Stimulated activated CD8-positive, alpha-beta memory T cell treated with anti-CD3 and anti-CD28 coated beads, Interleukin-12 subunit alpha, Interleukin-12 subunit beta, amount 100 ng/mL, for 1 hour (primary cell): ENCODE data around the gene PRRT4.

Experiments used
- DNase-seq: peaks from one replicate; pipeline ENCODE4 v3.0.0-alpha.2; 2020; ENCODE audit warnings: low read depth

Gene PRRT4

DNA sequence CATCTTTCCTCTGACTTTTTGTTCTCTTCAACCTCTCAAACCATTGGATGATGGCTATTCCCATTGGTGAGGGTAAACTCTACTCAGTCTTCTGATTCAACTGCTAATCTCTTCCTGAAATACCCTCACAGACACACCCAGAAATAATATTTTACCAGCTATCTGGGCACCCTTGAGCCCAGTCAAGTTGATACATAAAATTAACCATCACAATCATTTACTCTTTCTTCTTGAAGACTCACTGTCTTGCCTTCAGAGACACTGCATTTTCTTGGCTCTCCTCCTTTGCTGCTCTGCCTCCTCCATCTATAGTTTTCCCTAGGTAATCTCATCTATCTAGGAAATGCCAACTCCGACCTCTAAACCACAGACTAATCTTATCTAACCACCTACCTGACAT, 12.6 kb upstream of the PRRT4 start:
- DNase-seq: no peak

DNA sequence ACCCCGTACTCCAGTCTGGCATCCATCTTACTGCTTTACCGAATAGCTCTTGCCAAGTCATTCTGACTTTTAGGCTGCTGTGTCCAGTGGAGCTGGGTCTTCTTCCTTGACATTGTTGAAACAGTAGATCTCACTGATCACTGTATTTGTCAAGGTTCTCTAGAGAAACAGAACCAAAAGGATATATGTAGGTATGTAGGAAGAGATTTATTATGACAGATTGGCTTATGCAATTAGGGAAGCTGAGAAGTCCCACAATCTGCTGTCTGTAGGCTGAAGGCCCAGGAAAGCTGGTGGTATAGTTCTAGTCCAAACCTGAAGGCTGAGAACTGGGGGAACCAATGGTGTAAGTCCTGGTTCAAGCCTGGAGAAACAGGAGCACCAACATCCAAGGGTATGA, 12.1 kb upstream of the PRRT4 start:
- DNase-seq: no peak

DNA sequence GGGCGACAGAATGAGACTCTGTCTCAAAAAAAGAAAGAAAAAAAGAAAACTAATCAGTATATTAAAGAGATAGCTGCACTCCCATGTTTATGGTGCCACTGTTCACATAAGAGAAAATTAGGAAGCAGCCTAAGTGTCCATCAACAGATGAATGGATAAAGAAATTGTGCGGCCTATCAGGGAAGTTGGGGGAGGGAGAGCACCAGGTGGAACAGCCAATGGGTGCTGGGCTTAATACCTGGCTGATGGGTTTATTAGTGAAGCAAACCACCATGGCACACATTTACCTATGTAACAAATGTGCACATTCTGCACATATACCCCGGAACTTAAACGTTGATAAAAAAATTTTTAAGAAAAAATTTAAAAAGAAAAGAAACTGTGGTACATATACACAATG, 9.0 kb upstream of the PRRT4 start:
- DNase-seq: no peak

DNA sequence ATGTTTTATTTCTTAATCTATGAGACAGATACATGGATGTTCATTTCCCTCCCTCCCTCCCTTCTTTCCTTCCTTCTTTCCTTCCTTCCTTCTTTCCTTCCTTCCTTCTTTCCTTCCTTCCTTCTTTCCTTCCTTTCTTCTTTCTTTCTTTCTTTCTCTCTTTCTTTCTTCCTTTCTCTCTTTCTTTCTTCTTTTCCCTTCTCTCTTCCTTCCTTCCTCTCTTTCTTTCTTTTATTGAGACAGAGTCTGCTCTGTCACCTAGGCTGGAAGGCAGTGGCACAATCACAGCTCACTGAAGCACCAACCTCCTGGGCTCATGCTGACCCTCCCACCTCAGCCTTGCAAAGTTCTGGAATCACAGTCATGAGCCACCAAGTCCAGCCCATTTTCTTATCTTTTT, 5.5 kb upstream of the PRRT4 start:
- no peak for DNase-seq

DNA sequence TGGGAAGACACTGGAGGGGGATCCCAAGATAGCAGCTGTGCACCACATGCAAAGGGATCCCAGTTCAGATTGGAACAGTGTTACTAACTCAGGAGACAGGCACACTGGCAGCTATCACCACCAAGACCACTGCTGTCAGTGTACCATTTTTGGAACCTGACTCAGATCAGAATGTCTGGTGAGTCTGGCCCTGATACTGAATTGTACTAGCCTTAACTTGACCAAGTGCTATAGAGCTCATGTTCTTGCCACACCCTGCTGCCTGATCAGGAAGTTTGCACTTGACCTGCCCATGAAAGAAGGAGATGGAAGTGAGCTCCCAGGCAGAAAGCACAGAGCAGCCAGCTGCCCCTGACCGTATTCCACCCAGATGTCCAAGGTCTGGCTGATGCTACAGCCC, 4.8 kb upstream of the PRRT4 start:
- DNase-seq: no peak

DNA sequence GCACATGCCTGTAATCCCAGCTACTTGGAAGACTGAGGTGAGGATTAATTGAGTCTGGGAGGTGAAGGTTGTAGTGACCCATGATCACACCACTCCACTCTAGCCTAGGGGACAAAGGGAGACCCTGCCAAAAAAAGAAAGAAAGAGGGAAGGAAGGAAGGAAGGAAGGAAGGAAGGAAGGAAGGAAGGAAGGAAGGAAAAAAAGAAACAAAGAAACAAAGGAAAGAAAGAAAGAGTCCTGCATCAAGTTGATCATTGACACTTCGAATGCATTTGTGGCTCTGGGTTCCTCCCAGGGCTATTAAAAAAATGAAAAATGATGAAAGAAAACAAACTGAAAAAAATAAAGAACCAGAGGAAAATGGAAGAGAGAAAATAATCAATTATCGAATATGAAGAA, 3.9 kb upstream of the PRRT4 start:
- no peak for DNase-seq

DNA sequence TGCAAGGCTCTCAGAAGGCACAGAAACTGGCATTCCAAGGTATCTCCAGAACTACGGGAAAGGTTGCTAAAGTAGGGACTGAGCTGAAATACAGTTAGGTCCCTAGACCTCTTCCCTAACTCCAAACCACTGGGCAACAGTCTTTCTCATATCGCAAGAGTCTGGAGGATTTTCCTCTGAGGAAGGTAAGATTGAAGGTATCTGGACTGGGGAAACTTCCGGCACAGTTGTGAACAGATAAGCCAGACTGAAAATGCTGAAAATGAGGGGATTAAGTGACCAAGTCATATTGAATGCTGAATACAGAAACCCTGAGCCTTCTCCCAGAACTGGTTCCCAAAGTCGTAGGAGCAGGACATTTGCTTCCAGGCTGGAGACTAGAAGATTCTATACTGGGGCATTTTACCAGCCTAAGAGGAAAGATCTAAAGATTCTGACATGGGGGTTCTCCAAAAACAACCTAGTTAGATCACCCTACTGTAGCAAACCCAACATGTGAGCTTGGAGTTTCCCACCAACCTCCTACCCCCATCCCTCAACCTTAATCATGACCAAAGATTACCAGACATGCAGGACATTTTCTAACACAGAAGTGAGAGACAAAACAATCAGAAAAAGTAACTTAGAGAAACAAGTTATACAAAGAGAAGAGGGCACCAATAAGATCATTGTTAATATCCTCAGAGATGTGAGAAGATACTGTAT, 2.8 kb upstream of the PRRT4 start:
- DNase-seq: no peak

DNA sequence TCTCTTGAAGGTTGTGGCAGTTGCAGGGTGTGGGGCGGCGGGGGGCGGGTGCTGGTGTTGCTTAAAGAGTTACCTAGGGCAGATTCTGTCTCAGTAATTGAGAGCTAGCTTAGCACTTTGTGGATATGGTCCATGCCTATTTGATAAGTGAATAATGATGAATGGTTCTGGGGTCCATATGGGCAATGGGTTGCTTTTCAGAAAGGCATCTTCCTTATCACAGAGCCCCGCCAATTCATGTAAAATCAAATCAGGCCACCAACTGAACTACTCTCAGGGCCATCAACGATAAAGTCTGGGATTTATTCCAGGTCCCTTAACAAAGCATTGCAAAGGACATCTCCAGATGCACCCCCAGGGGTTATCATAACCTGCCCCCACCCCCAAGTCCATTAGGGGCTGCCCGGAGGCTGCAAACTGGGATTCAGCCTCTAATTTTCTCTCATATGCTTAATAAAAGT, 1.8 kb upstream of the PRRT4 start:
- DNase-seq: no peak

DNA sequence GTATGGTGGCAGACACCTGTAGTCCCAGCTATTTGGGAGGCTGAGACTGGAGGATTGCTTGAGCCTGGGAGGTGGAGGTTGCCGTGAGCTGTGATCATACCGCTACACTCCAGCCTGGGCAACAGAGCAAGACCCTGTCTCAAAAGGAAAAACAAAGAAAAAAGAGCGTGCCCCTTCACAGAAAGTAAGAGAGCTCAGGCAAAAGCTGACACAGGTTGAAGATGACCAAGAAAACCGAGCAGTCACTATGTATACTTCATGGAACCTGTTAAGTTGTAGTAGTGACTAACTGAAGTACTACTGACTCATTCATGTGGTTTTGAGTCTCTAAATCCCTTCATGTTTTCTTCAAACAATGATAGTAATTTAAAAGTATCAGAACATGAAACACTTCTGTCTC, 1.2 kb upstream of the PRRT4 start:
- no peak for DNase-seq

DNA sequence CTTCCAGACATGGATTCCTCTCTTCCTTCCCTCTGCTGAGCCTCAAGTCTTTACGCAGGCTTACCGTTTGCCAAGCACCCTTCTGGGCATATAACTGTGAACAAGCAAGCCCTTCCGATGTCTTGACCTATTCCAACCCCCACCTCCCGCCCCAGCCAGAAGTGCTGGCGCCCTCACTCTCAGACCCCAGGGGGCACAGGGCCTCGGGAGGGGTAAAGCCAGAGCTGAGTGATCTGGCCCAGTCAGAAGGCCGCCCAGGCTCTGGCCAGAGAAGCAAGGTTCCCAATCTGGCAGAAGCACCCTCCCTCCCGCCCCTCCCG, 1.2 kb downstream of the PRRT4 start:
- no peak for DNase-seq

DNA sequence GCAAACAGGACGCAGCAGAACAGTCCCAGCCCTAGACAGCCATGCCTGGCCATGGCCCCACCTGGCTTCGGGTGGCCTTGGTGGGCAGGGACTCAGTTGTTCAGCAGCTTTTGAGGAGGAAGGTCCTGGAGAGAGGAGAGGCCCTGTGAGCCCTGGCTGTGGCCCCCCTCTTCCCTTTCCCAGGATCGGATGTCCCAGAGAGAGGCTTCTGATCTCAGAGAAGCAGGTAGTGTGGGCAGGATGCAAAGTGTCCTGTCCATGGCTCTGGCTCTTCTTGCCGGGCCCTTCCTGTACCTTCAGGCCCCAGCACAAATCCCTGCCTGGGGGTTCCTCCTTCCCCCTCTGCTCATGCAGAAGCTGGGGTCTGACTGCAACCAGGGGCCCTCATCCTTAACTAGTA, 1.6 kb downstream of the PRRT4 start:
- no peak for DNase-seq

DNA sequence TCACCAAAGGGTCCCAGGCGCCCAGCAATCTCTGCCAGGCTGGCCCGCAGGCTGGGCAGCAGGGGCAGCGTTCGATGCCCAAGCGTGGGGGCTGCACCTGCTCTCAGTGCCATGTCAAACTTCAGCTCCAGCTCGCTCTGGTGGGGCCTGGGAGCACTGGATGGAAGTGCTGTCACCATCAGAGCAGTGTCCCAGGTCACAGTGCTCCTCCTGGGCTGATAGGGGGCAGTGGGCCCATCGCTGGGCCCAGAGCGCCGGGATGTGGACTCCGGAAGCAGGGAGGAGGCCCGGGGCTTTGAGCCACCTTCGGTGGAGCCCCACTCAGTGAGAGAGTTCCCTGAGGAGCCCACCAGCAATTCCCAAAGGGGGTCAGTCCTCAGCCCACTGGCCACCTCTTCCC, 2.2 kb downstream of the PRRT4 start:
- no peak for DNase-seq

DNA sequence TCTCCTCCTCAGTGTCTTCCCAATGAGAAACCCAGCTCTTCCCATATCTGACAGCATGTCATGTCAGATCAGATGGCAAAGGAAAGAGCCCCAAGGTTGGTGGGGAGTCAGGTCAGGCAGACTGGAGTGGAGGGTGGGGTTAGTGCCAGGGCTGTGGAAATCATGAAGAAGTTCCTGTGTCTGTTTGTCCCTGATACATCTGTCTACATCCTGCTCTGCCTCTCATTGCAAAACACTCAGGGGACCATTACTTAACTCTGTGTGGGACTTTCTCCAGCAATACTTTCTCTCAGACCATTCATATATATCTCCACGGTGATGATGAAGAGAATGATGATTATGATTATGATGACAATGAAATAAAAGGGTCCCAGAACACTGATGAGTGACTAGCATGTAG, 3.3 kb downstream of the PRRT4 start:
- no peak for DNase-seq

DNA sequence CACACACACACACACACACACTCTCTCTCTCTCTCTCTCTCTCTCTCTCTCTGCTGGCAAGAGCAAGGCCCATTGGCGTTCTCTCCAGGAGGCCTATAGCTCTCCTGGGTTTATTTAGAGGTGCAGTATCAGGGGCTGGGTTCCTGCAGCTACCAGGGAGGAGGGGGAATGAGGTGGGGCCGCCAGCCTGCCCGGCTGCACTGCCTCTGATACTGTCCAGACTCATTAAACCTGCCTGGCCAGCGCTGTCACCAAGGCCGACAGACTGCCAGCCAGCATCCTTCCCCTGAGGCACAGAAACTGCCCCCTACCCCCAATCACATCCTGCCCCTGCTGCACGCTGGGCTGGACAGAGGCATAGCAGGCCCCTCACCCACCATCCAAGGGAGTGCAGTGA, 4.3 kb downstream of the PRRT4 start:
- DNase-seq: no peak

DNA sequence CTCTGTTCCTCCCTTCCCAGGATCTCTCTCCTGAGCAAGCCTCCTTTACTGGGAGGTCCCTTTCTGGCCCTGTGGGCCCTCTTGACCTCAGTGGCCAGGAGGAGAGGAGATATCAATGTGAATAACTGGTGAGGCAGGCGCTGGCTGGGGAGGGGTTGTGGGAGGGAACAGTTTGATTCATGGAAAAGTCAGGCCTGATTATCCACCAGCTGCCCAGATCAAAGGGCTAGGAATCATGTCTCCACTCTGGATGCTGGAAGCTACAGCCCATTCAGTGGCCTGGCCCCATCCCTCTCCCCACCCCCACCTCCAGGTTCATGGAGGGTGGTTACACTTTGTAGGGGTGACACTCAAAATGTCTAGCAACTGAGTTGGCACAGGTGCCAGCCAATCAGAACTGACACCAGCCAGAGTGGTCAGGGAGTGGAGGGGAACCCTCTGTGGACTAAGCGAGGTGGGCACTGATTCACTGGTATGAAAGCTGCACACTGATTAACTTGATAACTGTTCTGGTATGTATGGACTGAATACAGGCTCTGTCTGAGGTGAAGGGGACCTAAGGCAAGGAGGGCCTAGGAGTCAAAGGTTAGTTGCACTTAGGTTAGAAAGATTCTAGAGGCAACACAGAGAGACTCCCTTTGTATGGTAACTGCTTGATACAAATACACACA, 4.8 kb downstream of the PRRT4 start:
- no peak for DNase-seq

DNA sequence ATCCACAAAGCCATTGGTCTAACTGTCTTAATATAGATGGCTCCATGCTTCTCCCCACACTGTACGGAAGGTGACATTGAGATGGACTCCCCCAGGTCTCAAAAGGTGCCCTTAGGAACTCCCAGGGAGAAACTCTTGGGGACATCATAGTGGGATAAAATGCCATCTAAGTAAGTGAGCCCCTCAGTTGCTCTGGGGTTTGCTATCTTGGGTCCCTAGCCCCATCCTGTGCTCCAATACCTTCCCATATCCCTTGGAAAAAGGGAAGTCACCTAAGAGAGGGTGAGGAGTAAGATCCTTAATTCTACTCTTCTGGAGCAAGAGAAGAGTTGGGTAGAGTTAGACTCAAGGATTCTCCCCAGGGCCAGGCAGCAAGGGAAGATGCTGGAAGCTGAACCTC, 7.9 kb downstream of the PRRT4 start:
- DNase-seq: no peak

DNA sequence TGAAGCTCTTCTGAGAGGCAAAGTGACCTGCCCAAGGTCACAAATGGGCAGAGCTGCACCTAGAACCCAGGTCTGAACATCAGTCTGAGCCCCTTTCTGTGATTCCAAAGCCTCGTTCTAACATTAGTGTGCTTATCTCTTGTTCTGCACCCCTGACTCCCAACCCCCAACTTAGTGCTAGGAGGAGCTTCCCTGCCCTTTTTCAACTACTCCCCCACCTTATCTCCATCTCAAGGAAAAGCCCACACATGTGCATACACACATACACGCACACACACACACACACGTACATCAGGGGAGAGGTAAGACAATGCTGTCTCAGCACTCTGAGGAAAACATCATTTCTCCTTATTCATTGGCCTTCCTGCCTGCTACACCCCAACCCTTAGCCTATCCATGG, 8.3 kb downstream of the PRRT4 start:
- DNase-seq: no peak

DNA sequence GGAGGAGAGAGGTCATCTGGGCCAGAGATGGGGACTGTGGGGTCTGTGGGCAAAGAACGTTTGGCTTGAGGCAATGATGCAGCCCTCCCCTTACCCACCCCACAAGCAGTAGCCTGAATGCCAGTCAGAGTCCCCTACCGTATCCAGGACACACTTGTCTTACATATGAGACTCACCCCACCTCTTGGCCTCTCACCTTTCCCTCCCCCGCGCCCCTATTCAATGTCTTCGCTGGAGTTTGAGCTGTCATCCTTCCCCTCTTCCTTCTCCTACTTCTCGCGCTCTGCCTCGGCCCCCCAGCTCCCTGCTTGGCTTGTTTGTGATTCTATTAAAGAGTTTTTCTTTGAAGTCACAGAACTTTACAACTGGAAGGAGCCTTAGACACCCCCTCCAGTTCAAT, 8.9 kb downstream of the PRRT4 start:
- DNase-seq: no peak

DNA sequence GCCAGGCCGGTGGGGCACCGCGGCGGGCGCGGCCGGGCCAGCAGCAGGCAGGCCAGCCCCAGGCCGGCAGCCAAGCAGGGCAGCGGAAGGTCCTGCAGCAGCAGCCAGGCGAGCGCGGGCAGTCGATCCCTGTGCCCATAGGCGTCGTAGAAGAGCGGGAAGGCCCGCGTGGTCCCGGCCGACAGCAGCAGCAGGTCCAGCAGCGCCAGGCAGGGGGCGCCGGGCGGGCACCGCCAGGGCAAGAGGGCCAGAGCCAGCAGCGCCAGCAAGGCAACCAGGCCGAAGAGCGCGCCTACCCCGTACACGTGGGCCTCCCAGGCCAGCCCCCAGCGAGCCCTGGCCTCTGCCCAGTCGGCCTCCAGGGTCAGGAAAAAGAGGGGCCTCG, 9.3 kb downstream of the PRRT4 start:
- no peak for DNase-seq

DNA sequence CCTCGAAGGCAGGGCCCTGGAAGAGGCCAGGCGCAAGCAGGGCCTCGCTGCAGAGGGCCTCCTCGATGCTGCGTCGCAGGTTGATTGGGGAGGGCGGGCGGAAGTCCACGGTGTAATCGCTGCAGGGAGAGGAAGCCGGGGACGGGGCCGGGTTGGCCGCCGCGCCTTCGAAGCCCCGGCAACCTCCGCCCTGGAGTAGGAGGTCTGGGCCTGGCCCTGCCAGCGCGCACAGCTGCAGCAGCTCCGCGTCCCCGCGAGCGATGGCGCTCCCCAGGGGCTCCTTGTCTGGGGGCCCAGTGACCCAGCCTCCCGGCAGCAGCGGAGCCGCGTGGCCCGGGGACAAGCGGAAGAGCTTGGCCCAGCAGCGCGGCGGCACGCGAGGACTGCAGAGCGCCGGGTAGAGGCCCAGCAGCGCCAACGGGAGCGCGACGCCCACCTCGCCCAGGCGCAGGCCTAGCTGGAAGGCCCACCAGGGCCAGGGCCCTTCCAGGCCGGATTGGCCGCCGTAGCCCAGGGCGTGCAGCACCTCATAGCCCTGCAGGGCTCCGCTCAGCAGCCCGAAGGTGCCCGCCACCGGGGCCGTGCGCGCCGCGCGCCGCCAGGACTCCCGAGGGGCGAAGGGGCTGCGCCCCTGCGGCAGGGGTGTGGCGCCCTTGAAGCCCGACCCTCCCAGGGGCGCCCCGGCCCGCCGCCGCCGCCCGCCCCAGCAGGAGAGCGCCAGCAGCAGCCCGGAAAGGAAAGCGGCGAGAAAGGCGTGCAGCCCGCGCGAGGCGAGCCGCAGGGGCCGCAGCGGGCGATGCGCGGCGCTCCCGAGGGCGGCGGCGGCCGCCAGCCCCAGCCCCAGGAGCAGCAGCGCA, 10.0 kb downstream of the PRRT4 start:
- DNase-seq: no peak

DNA sequence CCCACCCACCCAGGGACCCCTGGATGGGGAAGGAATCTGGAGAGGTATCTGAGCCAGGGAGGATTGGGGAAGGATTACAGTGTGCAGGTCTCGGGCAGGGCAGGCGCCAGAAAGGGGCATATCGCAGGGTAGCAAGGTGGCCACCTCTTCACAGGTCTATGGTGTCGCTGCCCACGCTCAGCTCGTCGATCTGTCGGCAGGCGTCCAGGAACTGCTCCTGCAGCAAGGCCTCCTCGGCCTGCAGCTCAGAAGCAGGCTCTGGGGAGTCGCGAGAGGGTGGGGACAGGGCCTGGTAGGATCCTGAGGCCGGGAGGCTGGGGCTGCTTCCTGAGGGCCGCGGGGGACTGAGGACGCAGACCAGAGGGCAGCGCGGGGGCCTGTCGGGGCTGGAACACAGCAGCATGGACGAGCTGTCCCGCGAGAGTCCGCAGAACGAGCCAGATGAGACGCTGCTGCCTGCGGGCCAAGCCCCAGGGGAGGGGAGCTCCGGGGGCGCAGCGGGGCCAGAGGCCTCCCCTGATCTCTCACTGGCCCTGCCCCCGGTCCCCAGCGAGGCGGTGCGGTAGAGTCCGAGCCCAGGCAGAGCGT, 10.7 kb downstream of the PRRT4 start:
- no peak for DNase-seq

DNA sequence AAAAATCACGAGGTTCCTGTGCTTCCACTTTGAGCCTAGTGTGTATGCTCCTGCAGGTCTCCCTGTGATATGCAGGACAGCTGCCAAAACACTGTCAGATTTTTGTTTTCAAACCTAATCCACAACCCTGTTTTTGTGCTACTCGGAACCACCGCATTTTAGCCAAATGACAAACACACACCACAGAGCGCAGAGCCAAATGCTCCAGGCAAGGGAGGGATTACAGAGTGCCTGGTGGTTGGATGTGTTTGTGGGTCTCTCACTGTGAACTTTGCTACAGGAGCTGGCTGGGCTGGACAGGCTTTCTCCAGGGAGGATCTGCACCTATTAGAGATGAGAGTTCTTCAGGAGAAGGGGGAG, 12.0 kb downstream of the PRRT4 start:
- DNase-seq: no peak

DNA sequence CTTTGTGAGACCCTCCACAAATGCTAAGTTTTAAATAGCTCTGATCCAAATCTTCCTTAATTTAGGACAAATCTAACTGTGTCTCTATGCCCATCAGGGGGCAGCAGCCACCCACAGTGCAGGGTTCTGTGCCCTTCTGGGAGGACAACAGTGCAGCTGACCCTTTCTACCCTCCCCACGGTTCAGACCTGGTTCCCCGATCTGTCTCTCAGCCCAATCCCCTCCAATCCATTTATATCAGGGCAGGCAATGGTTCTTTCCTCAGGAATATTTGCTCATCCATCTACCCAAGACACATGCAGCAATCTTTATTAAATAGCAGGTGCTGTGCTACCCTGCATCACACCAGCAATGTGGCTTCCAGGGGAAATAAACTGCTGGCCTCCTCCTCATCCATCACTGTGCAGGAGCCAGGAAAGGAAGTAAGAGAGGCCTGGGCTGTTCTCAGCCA, 13.8 kb downstream of the PRRT4 start:
- no peak for DNase-seq
